Parathyroid adenoma (tissue), 2 donors: ENCODE data around the gene ADI1.

ENCODE experiments used
- H2AFZ ChIP-seq: fragments of 300-600 bp; sonication (generic); one replicate; pipeline ENCODE4 v1.7.0; 2017; ENCODE audit warnings: antibody characterized with exemption, mild to moderate bottlenecking
- H3K27ac ChIP-seq: fragments of 300-600 bp; sonication (generic); one replicate; pipeline ENCODE4 v1.7.0; 2017
- H3K27me3 ChIP-seq: fragments of 300-600 bp; sonication (generic); one replicate; pipeline ENCODE4 v1.7.0; 2017; ENCODE audit warnings: low read length; ENCODE audit not compliant: control insufficient read depth, insufficient read depth
- H3K36me3 ChIP-seq: fragments of 300-600 bp; sonication (generic); one replicate; pipeline ENCODE4 v1.7.0; 2017; ENCODE audit warnings: low read length; ENCODE audit not compliant: control insufficient read depth, insufficient read depth
- H3K4me1 ChIP-seq: fragments of 300-600 bp; sonication (generic); one replicate; pipeline ENCODE4 v1.7.0; 2017; ENCODE audit warnings: control low read depth
- H3K4me2 ChIP-seq: fragments of 300-600 bp; sonication (generic); one replicate; pipeline ENCODE4 v1.7.0; 2017; ENCODE audit warnings: low read length
- H3K4me3 ChIP-seq: fragments of 300-600 bp; sonication (generic); one replicate; pipeline ENCODE4 v1.7.0; 2017; ENCODE audit warnings: low read depth, low read length
- H3K79me2 ChIP-seq: fragments of 300-600 bp; sonication (generic); one replicate; pipeline ENCODE4 v1.7.0; 2017; ENCODE audit warnings: control low read depth
- H3K9ac ChIP-seq: fragments of 300-600 bp; sonication (generic); one replicate; pipeline ENCODE4 v1.7.0; 2017; ENCODE audit warnings: mild to moderate bottlenecking
- H3K9me3 ChIP-seq: fragments of 300-600 bp; sonication (generic); one replicate; pipeline ENCODE4 v1.7.0; 2017; ENCODE audit warnings: low read length; ENCODE audit not compliant: control insufficient read depth
- TF ChIP-seq, protein P1 (sequence below): fragments of 300-600 bp; sonication (generic); IDR thresholded peaks from one replicate; pipeline ENCODE4 v1.7.0; 2017; ENCODE audit warnings: antibody characterized with exemption, mild to moderate bottlenecking
- donor health status: primary hyperparathyroidism.

ADI1 gene

DNA sequence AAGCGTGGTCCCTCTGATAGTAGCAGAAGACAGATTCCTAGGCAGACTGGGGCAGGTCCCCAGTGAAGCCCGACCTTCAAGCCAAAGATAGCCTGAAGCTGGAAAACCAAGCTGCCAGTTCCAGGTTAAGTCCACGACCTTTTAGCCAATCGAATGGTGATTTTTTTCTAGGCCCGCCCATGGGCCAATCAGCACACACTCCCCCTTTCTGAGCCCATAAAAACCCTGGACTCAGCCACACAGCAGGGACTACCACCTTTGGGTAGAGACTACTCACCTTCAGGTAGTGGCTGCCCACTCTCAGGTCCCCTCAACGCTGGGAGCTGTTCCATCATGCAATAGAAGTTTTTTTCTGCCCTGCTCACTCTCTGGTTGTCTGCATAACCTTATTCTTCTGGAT lies 14.5 kb upstream of the ADI1 start:
- no peaks in the 10 kb centered on the region for H3K79me2 ChIP-seq
- TF ChIP-seq, protein P1, sequence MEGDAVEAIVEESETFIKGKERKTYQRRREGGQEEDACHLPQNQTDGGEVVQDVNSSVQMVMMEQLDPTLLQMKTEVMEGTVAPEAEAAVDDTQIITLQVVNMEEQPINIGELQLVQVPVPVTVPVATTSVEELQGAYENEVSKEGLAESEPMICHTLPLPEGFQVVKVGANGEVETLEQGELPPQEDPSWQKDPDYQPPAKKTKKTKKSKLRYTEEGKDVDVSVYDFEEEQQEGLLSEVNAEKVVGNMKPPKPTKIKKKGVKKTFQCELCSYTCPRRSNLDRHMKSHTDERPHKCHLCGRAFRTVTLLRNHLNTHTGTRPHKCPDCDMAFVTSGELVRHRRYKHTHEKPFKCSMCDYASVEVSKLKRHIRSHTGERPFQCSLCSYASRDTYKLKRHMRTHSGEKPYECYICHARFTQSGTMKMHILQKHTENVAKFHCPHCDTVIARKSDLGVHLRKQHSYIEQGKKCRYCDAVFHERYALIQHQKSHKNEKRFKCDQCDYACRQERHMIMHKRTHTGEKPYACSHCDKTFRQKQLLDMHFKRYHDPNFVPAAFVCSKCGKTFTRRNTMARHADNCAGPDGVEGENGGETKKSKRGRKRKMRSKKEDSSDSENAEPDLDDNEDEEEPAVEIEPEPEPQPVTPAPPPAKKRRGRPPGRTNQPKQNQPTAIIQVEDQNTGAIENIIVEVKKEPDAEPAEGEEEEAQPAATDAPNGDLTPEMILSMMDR = no peak
- H3K27ac ChIP-seq = no peak overlapping the region
- no peaks in the 10 kb centered on the region for H3K27me3 ChIP-seq
- H2AFZ ChIP-seq = no peak overlapping the region
- H3K36me3 ChIP-seq = no peaks in the 10 kb centered on the region
- no peak overlapping the region for H3K4me2 ChIP-seq
- H3K4me3 ChIP-seq = no peak overlapping the region
- H3K9ac ChIP-seq = no peak overlapping the region
- peaks cover 3% of the 10 kb centered on the region for H3K4me1 ChIP-seq
- H3K9me3 ChIP-seq = no peaks in the 10 kb centered on the region

DNA sequence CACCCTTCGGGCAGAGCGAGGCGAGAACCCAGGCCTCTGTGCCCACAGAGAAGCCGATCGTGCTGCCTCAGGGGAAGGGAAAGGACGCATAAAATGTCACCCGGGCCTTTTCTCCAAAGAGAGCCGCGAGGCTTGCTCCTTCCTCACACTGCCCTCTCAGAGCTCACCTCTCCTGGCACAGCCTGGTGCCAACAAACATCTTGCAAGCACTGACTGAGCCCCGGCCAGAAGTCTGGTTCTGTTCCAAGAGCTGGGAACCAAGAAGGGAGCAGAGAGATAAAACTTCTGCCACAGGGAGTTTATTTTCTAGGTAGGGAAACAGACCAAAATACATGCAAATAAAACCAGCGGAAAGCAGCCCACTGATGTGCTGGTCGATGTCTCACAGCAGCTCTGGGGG lies 13.6 kb upstream of the ADI1 start:
- no peaks in the 10 kb centered on the region for H3K27me3 ChIP-seq
- H3K9ac ChIP-seq = no peak overlapping the region
- no peaks in the 10 kb centered on the region for H3K79me2 ChIP-seq
- H3K36me3 ChIP-seq = no peaks in the 10 kb centered on the region
- H3K4me2 ChIP-seq = no peak overlapping the region
- H3K9me3 ChIP-seq = no peaks in the 10 kb centered on the region
- no peak overlapping the region for H3K4me3 ChIP-seq
- no peak overlapping the region for H3K27ac ChIP-seq
- H3K4me1 ChIP-seq = peaks cover 3% of the 10 kb centered on the region
- no peak overlapping the region for H2AFZ ChIP-seq
- TF ChIP-seq, protein P1 = no peak

DNA sequence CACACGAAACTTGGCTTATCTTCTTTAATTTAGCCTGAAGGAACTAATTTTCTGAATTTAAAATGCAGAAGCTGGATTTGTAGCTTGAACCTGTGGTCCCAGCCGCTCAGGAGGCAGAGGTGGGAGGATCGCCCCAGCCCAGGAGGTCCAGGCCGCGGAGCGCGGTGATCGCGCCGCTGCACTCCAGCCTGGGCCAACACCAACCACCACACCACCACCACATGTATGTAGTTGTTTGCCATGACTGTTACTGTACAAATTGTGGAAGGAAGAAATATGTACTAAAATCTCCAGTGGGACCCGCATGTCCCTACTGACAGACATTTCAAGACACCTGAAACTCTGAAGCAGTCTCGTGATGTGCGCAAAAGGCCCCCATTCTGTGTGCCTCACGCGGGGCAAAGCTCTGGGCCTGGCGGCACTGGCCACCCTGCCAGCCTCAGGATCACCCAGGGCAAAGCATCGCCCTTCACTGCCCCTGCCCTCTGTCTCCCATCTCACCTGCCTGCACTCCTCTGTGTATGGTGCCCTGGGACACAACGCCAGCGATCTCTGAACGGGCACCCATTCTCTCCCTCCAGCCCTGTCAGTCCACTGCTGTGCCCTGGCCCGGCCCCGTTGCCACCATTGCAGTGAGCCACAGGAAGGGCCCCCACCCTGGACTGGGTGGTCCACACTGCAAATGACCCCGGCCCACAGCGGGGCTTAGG lies 10.1 kb upstream of the ADI1 start:
- no peak overlapping the region for H2AFZ ChIP-seq

DNA sequence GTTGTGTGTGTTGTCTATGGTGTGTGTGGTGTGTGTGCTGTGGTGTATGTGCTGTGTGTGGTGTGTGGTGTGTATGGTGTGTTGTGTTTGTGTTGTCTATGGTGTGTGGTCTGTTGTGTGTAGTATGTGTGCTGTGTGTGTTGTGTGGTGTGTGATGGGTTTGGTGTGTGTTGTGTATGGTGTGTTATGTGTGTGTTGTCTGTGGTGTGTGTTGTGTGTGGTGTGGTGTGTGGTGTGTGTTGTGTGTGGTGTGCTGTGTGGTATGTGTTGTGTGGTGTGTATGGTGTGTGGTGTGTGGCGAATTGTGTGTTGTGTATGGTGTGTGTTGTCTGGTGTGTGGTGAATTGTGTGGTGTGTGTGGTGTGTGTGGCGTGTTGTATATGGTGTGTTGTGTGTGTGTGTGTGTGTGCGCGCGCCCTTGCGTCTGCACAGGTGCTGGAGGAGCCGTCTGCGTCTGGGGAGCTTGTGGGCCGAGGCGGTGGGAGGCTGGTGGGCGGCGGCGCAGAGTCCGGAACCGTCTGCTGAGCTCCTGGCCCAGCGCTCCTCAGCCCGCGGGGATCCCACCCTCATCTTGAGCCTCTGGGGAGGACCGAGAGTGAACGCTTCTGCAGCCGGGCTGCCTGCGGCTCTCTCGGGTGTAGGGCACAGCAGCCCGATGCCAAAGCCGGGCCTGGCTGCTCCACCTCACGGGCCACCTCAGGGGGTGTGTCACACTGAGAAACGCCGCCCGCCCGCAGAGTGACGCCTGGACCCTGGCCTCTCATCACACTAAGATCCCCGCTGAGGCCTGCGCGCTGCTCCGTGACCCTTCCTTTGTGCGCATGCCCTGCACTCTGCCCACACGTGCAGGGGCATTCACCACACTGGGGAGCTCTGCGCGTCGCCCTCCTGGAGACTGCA lies 8.8 kb upstream of the ADI1 start:
- Histone ChIP-seq H2AFZ (no peak overlapping the region), H3K9ac (no peak overlapping the region)
- TF ChIP-seq, protein P1 = no peak

More for the DNA sequence above, 10.1 kb upstream of the ADI1 start:
- H3K79me2 ChIP-seq = no peaks in the 10 kb centered on the region
- no peak overlapping the region for H3K9ac ChIP-seq
- TF ChIP-seq, protein P1 = no peak
- H3K4me3 ChIP-seq = no peak overlapping the region
- peaks cover 7% of the 10 kb centered on the region for H3K4me1 ChIP-seq
- H3K27ac ChIP-seq = no peak overlapping the region
- H3K36me3 ChIP-seq = no peaks in the 10 kb centered on the region
- H3K9me3 ChIP-seq = no peaks in the 10 kb centered on the region
- no peak overlapping the region for H3K4me2 ChIP-seq
- H3K27me3 ChIP-seq = no peaks in the 10 kb centered on the region

More for the DNA sequence above, 8.8 kb upstream of the ADI1 start:
- Histone ChIP-seq H3K4me2 (no peak overlapping the region), H3K36me3 (no peaks in the 10 kb centered on the region), H3K4me1 (peaks cover 17% of the 10 kb centered on the region), H3K9me3 (no peaks in the 10 kb centered on the region), H3K4me3 (no peak overlapping the region), H3K27ac (no peak overlapping the region), H3K79me2 (no peaks in the 10 kb centered on the region), H3K27me3 (no peaks in the 10 kb centered on the region)
